Raji (cell line): ENCODE results near the gene KIF13A.

Experiments used
- POLR2A ChIP-seq: IDR thresholded peaks from 2 replicates; pipeline ENCODE4 v1.6.1; 2011; ENCODE audit warnings: low read depth, low read length, control low read depth; ENCODE audit not compliant: insufficient read depth

KIF13A gene

DNA sequence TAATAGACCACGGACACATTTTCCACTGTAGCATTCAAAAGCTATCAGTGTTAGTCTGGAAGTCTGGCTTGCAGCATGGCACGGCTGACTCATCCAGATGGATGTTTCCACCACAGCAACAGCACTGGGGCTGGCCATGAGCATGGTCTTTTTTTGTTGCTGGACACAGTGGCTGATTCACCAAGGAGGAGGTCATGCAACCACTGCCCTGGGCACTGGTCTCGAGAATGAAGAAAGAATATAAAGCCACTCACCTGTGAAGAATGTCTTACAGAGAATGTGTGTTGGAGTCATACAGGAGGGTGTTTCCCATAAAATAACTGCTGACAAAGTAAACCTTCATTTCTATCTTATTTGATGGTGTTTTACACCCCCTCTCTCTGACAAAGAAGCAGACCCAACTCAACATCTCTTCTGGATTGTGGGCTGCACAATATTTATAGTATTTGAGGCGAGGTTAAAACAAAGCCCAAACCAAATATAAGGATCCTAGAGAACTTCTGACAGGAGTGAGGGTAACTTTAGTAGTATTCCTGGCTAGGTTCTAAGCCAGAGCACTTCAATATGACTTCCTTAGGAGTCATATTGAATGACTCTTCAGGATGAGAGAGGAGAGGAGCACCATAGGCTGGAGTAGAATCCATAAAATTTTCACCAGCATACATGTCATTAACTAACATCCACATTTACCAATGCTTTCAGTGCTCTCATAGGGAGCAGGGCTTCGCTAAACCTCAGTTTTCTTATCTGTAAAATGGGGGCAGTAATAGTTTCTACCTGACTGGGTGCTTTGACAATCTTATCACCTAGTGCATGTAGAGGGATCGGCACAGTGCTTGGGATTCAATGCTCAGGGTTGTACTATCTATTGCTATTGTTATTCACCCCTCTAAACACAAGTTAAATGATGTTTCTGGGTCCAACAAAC, 121.4 kb downstream of the KIF13A start:
- TF ChIP-seq POLR2A = no peak

GRCh38 chr6:17865243-17865642, 122.2 kb downstream of the KIF13A start:
- TF ChIP-seq POLR2A = no peak

GRCh38 chr6:17863901-17864754, 123.3 kb downstream of the KIF13A start:
- TF ChIP-seq POLR2A = no peak

DNA sequence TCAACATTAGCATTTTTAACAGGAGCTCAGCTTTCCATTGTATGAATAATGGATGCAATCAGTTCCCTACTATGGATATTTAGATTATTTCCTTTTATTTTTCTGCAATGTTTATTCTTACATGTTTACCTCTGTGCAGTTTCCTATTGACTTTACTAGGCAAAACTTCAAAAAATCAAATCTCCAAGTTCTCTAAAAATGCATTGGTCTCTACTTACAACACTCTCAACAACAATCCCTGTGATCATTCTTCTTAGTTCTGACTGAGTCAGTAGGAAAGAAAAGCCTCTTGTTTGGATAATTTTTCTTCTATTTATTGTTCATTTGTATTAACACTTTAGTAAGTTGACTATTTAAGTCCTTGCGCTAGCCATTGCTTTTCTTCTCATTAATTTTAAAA, 126.1 kb downstream of the KIF13A start:
- TF ChIP-seq POLR2A = no peak

DNA sequence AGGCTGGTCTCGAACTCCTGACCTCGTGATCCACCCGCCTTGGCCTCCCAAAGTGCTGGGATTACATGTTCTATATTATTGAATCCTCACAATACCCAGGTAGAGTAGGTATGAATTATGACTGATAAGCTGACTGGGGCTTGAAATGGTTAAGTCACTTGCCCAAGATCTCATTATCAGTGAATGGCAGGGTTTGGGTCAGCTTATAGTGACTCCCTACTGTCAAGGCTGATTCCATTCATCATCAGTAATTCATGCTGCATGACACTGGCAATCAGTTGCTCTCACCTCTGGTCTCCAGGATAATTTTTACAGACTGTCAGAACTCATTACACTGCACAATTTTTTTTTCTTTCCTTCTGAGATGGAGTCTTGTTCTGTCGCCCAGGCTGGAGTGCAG, 127.6 kb downstream of the KIF13A start:
- TF ChIP-seq POLR2A = no peak

DNA sequence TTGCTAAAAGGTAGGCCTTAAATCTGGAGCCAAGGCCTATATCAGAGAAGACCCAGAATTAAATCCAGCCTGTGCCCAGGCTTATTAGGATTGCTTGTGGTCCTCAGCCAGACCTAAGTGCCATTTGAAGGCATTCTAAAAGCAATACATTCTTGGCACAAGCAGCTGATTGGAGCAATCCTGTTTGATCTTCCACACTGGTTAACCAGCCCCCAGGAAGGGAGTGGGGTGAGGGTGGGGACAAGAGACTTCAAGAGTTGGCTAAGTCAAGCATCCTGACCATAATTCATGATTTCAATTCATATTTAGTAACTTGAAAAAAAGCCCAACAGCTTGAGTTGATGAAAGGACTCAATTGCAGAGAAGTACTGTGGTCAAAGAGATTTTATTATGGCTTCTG, 128.9 kb downstream of the KIF13A start:
- TF ChIP-seq POLR2A = no peak

GRCh38 chr6:17856306-17856705, 131.1 kb downstream of the KIF13A start:
- TF ChIP-seq POLR2A = no peak

DNA sequence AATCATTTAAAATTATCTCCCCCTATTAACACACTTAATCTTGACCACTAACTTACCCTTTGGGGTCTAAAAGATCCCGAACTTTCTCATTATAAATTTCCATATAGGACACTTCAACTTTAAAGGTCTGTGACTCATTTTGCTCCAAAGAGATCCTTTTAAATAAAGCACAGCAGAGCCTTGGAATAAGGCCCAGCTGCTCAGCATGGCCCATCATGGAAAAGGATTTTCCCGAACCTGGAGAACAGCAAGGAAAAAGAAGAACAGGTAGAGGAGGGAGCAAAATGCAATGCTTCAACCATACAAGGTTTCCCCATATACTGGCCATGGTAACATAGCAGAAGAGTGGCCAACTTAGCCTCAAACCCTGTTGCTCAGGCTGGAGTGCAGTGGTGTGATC, 132.1 kb downstream of the KIF13A start:
- no peak for TF ChIP-seq POLR2A

DNA sequence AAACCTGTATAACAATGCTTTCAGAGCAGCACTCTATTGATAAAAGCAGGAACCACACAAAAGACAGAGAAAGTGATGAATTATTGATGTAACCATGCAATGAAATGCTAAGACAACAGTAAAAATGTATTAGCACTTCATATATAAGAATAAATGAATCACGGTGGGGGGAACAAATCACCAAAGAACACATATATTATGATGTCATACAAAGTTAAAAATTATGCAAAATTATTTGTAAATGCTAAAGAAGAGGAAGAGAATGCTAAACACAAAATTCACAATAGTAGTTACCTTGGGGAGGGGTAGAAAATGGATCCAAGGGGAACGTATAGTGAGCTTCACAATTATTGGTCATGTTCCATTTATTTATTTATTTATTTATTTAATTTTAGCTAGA, 133.9 kb downstream of the KIF13A start:
- no peak for TF ChIP-seq POLR2A

- no peak for TF ChIP-seq POLR2A
These were observed 135.7 kb downstream of the KIF13A start for GRCh38 chr6:17851720-17852161.

GRCh38 chr6:17851001-17851719, 136.3 kb downstream of the KIF13A start:
- no peak for TF ChIP-seq POLR2A

GRCh38 chr6:17850281-17850680, 137.2 kb downstream of the KIF13A start:
- TF ChIP-seq POLR2A = no peak

DNA sequence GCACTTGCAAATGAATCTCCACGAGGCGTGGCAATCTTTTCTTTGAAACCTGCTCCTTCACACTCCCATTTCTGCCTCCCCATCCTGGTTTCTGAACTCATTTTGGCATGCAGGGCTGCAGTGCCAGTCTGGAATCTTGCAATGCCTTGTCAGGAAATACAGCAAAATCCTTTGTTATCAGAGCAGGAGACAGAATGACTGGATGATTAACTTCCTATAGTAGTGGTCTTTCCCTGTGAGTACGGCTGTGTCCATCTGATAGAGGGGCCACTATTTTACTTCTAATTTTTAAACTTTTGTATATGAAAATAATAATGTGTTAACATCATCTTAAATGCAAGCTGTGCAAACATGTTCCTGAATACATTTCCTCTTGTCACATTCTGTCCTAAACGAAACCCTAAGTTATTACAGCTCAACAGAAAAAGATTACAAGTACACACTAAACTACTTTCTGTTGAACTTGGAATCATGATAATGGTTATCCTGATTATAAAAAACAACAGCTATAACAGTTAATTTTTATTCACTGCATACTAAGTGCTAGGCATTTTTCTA, 140.2 kb downstream of the KIF13A start:
- no peak for TF ChIP-seq POLR2A

DNA sequence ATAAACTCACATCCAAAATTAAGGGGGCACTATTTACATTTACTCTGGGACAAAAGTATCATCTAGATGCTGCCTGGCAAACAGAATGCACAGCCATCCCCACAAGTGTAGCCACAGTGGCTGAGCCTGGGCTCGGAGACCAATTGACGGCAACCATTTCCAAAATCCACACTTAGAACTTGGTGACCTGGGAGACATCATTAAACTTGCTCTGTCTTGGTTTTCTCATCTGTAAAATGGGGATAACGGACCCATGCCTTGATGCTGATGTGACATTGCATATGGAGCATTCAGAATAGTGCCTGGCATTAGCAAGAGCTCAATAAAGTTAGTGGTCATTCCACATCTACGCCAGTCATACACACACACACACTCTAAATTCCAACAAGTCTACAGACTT, 140.7 kb downstream of the KIF13A start:
- no peak for TF ChIP-seq POLR2A

GRCh38 chr6:17845598-17845997, 141.8 kb downstream of the KIF13A start:
- no peak for TF ChIP-seq POLR2A
